HEK293T (cell line): ENCODE results near the gene SHISA7.

Source experiments
- ELF4 ChIP-seq: fragments of 450-650 bp; IDR thresholded peaks from 2 replicates; pipeline ENCODE4 v1.6.1; 2017; ENCODE audit warnings: antibody characterized with exemption
- FOXA1 ChIP-seq: fragments of 450-650 bp; IDR thresholded peaks from 2 replicates; pipeline ENCODE4 v1.6.1; 2016; ENCODE audit warnings: mild to moderate bottlenecking
- FOXK2 ChIP-seq: fragments of 450-650 bp; IDR thresholded peaks from 2 replicates; pipeline ENCODE4 v1.6.1; 2016; ENCODE audit warnings: mild to moderate bottlenecking
- L3MBTL2 ChIP-seq: fragments of 450-650 bp; conservative IDR thresholded peaks from 2 replicates; pipeline ENCODE4 v1.6.1; 2016; ENCODE audit warnings: mild to moderate bottlenecking
- SP1 ChIP-seq: fragments of 450-650 bp; IDR thresholded peaks from 2 replicates; pipeline ENCODE4 v1.6.1; 2017
- SUZ12 ChIP-seq: fragments of 450-650 bp; IDR thresholded peaks from 2 replicates; pipeline ENCODE4 v1.6.1; 2016; ENCODE audit warnings: mild to moderate bottlenecking
- TARDBP ChIP-seq: fragments of 450-650 bp; IDR thresholded peaks from 2 replicates; pipeline ENCODE4 v1.6.1; 2016
- ZNF384 ChIP-seq: fragments of 450-650 bp; IDR thresholded peaks from 2 replicates; pipeline ENCODE4 v1.6.1; 2016

- no peak for TF ChIP-seq SUZ12
- TF ChIP-seq TARDBP = no peak
- no peak for TF ChIP-seq ELF4
- TF ChIP-seq ZNF384 = no peak
- TF ChIP-seq SP1 = no peak
- no peak for TF ChIP-seq FOXA1
- TF ChIP-seq L3MBTL2 = no peak
- no peak for TF ChIP-seq FOXK2
Measured at GRCh38 chr19:55443824-55444480, 852 bp upstream of the SHISA7 start.
